22Rv1 (cell line): Measurements from ENCODE around the gene DOK1.

Experiments
- CTCF ChIP-seq: fragments of 450-650 bp; IDR thresholded peaks from 2 replicates; pipeline ENCODE4 v1.5.1; 2017; ENCODE audit warnings: mild to moderate bottlenecking
- ZFX ChIP-seq: fragments of 450-650 bp; IDR thresholded peaks from 2 replicates; pipeline ENCODE4 v1.6.1; 2017; ENCODE audit warnings: antibody characterized with exemption, borderline replicate concordance

GRCh38 chr2:74513605-74514367 lies 40.7 kb upstream of the DOK1 start:
- no peak for TF ChIP-seq CTCF
- TF ChIP-seq ZFX, result no peak
